Activated gamma-delta T cell treated with anti-CD3 and anti-CD28 coated beads, Interleukin-2, amount 50 U/mL, for 16 hours (primary cell): Measurements from ENCODE around the gene PTPN22.
"Not testable (repeated sequence)": the region's sequence is repeated elsewhere in the genome, so short reads cannot be mapped to it uniquely, and the experiment has no call there.

ENCODE experiments used
- DNase-seq: peaks from one replicate; pipeline ENCODE4 v3.0.0-alpha.2; 2020; ENCODE audit warnings: low read depth

Gene PTPN22

DNA sequence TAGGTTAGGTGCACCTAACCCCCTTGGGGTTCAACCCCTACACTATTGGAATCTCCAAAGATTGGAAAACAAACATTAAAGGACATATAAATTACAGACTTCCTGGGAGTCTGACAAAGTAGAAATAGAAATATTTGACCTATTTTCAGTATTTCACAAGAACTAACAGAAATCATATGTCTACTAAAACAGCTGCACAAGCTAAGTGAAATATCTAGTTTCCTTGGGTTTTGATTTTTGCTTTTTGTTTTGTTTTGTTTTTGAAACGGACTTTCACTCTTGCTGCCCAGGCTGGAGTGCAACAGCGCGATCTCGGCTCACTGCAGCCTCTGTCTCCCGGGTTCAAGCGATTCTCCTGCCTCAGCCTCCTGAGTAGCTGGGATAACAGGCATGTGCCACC, 18.8 kb downstream of the PTPN22 start:
- DNase-seq, result not testable (repeated sequence)

DNA sequence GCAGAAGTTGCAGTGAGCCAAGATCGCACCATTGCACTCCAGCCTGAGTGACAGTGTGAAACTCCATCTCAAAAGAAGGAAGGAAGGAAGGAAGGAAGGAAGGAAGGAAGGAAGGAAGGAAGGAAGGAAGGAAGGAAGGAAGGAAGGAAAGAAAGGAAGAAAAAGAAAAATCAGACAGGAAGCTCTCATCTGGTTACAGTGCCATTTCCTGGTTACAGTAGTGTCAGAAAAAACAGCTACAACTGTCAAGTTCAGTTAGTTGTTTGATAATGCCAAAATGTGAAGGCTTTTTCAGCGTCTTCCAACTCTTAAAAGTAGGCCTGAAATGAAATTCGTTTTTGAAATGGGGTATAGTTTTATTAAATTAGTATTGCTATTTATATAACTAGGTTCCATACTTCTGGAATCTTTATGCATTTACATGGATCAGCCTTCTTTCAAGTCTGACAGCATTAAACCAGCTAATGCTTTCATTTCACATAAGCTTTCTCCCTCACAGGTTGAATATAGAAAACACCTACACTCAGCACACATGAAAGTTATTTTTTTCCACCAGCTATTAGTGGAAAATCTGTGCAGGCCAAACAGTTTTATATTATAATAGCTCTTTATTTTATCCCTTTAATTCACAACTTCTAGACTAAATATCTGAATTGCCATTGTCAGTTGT, 21.2 kb downstream of the PTPN22 start:
- DNase-seq, result no peak

DNA sequence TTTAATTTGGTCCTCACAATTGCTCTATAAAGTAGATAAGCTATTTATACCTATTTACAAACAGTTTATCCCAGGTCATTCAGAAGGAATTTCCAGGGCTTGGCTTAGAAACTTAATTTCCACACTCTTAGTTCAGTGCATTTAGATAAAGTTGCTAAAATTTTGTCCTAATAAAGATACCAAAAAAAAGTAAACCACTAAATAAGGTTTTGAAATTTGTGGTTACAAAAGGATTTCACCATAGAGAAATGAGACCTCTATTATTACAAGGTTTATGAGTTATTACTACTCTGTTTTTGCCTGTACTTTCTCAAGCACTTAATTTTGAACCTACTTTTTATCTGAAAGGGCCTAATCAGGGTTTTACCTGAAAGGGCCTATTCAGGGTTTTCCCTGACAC, 22.4 kb downstream of the PTPN22 start:
- DNase-seq, result no peak

DNA sequence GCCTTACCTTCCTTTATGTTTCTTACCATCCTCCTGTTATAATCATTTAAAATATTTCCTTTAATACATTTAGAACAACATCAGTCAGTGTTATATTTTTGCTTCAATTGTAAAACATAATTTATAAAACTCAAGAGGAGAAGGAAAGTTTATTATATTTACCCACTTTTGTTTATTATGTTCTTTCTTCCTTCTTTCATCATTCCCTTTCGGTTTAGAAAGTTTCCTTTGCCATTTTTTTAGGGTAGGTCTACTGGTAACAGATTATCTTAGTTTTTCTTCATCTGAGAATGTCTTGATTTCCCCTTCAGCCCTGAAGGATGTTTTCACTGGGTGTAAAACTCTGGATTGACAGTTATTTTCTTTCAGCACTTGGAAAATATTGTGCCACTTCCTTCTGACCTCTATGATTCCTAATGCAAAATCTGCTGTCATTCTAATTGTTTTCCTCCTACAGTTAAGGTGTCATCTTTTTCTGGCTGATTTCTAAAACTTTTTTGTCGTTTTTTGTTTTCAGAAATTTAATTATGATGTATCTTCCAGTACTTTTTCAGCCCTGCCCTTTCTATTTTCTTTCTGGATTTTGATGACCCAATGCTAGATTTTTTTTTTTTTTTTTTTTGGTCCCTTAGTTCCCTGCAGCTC, 25.0 kb downstream of the PTPN22 start:
- no peak for DNase-seq

DNA sequence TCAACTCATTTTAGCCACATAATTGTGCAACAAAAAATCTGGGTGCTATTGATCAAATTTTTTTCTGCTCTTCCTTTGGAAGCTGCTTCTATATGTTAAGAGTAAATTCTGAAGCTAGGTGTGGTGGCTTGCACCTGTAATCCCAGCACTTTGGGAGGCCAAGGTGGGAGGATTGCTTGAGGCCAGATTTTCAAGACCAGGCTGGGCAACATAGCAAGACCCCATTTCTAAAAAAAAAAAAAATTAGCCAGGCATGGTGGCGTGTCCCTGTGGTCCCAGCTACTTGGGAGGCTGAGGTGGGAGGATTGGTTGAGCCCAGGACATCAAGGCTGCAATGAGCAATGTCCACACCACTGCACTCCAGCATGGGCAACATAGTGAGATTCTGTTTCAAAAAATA, 35.0 kb downstream of the PTPN22 start:
- no peak for DNase-seq

DNA sequence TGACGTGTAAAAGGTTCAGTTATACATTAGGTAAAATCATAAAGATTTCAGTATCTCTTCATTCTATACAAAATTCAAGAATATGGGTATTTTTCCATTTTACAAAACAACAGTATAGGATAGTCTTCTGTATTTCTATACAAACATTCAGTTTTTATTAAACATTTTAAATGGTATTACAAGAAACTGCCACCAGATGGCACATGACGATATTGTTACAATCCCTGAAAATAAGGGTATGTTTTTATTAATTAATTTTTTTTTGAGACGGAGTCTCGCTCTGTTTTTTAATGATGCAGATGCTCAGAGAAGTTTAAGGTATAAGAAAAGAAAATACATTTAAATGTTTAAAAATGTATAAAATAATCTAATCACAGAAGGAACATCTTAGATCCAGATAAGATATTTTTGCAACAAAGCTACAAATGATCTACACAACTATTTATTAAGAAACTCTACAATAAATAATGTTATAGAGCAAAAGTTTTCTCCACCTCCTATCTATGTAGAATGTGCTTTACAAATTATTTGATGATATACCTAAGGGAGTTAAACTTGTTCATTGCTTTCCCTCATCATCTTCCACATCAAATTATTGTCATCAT, 35.7 kb downstream of the PTPN22 start:
- no peak for DNase-seq

DNA sequence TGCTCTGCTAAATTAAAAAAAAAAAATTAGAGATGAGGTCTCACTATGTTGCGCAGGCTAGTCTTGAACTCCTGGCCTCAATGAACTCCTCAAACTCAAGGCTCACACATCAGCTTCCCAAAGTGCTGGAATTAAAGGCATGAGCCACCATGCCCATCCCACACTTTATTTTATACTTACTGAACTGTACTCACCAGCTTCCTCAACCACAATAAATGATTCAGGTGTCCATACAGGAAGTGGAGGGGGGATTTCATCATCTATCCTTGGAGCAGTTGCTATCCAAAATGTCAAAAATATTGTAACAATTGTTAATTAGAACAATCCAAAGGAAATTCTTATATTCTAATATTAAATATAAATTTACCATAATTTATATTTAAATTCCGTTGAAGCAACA, 36.8 kb downstream of the PTPN22 start:
- DNase-seq, result no peak

DNA sequence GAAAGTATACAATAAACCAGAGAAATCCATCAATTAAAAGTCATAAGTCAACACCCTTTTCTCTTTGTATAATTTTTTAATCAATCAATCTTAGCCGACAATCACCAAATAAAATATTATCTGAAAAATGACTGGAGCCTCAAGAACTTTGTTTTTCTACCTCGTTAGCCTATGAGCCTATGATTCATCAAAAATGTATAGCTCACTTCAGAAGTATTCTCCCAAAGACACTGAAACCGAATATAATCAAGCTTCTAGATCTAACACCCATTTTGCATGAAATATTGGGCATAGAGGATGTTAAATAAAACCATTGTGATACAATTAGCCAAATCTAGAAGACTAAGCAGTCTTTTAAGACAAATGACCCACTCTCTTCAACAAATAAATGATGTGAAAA, 41.5 kb downstream of the PTPN22 start:
- no peak for DNase-seq

DNA sequence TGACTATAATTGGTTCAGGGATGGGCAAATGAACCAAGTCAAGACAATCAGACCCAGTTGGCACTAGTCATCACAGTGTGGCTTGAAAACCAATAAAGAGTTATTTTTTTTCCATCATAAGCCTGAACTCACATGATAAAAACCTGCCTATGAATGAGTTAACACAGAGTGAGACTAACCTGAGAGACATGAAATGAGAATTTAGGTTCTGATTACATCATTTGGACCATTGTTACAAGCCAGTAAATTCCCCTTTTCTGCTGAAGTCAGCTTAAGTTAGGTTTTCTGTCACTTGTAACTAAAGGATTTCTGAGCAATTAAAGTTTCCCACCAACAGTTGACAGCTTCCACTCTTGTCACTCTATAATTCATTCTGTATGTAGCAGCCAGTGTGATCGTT, 49.6 kb downstream of the PTPN22 start:
- DNase-seq, result no peak

DNA sequence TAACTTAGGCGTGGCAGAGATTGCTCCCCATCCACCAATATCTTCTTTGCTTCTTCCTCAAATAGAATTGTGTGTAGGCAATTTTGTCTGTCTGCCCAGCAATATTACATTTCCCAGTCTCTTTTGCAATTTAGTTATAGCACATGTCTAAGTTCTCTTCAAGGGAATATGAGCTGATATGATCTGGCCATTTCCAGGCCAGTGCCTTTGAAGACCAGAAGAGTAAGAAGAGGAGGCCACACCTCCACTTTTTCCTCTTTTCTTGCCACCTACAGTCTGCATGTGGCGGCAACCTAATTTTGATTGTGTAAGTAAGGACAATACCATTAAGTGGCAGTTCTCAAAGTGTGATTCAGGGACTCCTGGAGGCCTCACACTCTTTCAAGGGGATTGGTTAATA, 52.9 kb downstream of the PTPN22 start:
- no peak for DNase-seq

DNA sequence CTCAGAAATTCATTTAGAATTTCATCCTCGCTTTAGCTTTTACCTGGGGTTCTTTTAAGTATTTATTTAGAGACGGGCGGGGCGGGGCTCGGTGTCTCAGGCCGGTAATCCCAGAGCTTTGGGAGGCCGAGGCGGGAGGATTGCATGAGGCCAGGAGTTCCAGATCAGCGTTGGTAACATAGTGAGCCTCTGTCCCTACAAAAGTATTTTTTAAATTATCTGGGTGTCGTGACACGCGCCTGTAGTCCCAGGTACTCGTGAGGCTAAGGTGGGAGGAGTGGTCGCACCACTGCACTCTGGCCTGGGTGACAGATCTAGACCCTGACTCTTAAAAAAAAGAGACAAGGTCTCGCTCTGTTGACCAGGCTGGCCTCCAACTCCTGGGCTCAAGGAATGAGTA, 58.3 kb downstream of the PTPN22 start:
- no peak for DNase-seq

DNA sequence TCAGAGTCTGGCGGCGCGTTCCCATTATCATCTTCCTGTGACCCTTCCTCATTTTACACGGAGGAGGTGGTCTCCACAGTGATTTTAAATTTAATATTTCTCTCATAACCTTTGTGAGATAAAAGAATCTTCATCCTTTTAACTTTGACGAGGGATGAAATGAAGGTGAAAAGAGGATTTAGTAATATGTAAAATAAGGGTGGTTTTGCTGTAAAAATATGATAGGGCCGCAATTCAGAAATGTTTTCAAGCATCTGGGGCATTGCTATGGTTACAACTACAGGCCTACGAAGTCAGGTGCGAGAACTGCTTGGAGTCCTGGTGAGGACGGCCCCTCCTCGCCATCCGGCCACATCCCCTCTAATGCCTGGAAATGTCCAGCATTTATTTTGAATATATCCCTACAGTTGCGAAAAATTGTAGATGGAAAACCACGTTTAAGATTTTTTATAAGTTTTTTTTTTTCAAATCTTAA, 58.8 kb downstream of the PTPN22 start:
- no peak for DNase-seq

DNA sequence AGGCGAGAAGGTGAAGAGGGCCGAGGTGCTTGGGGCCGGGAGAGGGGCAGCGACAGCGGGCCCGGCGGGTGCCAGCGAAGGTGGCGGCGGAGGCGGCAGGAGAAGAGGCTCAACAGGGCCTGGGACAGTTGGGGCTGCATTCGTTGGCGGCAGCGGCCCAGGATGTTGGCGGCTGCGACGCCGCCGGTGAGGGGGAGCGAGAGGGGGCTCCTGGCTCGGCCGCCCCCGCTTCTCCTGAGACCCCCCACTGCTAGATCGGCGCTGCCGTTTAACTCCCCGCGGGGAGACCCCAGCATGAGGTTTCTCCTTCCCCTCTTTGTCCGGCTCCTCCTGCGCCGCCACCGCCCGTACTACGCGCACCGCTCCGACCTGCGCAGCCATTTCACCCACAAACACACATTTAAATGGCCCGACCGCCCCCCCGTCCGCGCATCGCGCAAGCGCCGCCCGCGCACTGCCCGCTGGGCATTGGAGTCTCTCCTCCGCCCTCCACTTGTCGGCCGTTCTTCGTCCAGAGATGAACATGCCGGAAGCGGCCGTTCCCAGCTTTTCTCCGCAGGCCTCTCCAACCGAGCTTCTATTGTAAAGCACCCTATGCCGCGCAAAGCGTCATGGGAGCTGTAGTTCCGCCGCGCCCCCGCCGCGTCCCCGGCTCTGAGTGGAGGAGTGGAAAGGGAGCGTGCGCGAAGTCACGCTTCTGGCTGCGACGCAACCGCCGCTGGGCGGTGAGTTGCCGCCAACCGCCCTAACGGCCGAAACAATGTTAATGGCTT, 59.4 kb downstream of the PTPN22 start, which contains the start of gene RSBN1:
Gene RSBN1, minus strand, starts transcription at position 589 of the 773 bp plus-strand sequence. Its CDS starts 64 bp downstream, at position 525.
- DNase-seq, result peak; percentile 96

DNA sequence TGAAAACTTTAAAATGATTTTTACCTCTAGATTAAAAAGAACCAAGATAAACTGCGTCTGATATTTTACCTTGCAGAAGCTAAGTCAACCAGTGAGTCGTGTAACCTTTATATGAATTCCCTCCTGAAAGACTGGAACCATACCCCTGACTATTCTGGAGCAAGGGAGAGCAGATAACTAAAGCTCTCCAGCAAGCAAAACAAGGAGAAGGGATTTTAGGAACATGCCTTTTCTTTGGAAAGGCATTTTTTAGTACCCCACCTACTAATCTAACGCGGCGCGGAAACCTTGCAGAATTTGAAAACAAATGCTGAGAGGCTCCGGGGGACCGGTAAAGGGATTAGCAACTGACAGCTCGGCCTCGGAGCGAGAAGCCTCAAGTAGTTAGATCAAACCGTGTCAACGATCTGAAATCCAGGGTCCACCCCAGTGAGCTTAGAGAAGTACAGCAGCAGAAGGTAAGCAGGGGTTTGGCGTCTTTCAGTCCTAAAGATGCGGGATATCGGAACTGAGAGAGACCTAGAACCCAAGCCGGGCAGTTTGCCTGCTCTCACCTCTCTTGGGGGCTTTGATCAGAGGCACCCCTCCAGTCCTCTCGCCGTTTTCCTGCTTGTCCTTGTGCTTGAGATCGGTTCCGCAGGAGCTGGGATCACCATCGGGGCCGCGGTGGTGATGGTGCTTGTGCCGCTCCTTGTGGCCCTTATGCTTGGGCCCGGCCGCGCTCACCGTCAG, 60.2 kb downstream of the PTPN22 start:
- no peak for DNase-seq

DNA sequence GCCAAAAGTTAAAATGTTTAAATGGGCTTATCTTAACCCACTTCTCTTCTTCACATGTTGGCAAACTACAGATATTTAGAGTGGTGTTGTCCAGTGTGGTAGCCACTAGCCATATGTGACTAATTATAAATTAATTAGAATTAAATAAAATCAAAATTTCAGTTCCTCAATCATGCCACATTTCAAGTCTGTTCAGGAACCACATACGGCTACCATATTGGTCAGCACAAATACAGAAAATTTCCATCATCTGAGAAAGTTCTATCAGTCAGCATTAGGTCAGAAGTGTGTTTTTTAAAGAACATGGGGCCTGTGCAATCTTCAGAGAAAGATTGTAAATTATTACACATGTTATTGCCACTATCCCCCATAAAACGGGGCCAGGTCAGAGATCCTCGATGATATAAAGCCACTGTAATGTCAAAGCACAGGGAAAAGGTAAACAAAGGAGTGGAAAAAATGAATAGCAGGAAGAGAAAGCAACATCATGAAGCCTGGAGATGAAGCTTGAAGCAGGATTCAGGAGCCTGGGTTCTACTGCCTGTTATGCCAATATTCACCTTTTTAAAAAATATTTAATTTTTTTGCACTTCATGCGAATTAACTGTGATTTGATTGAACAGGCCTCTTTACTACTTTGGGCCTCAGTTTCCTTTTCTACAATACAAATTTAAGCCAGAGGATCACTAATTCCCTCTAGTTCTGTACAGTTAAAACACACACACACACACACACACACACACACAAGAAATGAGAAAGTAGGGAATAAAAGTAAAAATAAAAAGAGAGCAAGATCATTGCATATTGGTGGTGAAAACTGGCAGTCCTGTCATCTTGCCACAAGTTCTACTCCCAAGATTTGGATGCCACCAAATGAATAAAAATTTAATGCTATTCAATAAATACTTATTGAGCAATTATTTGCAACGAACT, 61.6 kb downstream of the PTPN22 start:
- DNase-seq, result no peak

DNA sequence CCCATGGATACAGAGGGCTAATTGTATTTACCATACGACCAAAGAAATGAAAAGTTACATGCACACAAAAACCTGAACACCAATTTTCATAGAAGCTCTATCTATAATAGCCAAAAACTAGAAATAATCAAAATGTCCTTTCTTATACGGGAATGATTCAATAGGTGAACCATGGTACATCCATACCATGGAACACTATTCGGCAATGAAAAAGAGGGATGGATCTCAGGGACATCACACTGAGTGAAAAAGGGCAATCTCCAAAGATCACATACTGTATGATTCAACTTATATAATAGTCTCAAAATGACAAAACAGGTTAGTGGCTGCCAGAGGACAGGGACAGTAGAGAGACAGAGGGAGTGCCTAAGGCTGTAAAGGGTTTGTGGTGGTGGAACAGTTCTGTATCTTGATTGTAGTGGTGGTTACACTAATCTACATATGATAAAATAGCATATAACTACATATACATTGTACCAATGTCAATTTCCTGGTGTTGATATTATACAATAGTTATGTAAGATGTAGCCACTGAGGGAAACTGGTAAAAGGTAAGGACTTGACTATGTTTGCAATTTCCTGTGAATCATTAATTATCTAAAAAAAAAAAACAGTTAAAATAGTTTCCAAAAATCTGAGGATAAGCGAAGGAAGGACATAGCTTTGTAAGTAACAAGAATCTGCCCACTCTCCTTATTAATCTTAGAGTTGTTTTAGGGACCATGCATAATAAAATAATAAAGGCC, 62.9 kb downstream of the PTPN22 start:
- no peak for DNase-seq

DNA sequence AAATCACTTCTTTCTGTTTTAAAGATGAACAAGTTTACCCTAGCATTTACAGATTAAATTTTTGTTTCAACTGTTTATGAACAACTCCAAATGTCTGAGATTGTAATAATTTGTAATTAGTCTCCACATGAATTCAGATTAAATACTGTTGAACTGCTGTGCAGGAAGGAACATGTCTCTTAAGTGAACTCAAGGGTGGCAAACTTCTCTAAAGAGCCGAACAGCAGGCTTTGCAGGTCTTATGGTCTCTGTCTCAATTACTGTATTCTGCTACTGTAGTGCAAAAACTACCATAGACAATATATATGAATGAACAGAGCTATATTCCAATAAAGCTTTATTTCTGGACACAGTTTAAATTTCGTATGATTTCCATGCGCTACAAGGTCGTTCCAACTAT, 65.9 kb downstream of the PTPN22 start:
- DNase-seq, result no peak

DNA sequence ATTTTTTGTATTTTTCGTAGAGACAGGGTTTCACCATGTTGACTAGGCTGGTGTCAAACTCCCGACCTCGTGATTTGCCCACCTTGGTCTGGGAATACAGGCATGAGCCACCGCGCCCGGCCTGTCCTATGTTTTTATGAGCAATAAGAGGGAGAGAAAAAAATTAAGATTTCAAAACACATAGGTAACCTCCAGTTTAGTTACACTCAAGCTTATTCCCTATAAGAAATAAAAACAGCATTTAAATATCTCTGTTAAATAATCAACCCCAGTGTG, 66.3 kb downstream of the PTPN22 start:
- no peak for DNase-seq

DNA sequence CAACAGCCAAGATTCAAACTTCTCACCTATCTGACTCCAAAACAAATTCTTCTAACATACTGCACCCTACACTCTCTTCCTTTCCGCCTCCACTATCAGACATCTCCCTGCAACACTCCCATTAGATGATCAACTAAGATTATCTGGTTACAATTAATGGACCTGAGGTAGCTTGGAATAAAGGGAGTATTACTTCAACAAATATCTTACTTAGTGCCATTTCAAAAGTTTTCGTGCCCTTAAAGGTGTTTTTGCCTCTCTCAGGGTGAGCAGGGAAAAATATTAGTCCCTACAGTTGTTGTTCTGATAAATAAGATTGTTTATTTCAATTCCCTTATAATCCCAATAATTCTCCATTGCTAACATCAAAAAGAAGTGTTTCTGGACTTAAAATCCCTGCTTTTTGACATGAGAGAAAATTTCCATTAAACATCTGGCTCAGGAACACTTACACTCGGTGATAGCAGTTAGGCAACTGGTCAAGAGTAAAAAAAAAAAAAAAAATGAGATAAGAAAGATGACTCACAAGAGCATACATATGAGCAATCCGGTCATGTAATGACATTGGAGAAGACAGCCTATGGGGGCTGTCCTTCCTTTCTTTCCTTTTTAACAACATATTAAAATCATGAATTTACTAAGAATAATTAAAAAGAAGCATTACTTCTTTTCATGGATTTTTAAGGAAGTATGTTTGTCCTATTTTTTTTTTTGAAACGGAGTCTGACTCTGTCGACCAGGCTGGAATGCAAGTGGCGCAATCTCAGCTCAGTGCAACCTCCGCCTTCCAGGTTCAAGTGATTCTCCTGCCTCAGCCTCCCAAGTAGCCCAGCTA, 66.9 kb downstream of the PTPN22 start:
- DNase-seq, result no peak
